LNCaP clone FGC (cell line): ENCODE measurements around the gene PARVB.

Experiments used
- DNase-seq: peaks from one replicate; pipeline ENCODE4 v3.0.0-alpha.2; 2011; ENCODE audit warnings: low read depth
- H3K4me3 ChIP-seq: 2 replicates; pipeline ENCODE4 v1.5.1; 2011; ENCODE audit warnings: mild to moderate bottlenecking, low read depth, low read length, control low read depth
- TF ChIP-seq, protein P1 (sequence below): IDR thresholded peaks from 2 replicates; pipeline ENCODE4 v1.5.1; 2012; ENCODE audit warnings: mild to moderate bottlenecking; ENCODE audit not compliant: control insufficient read depth, insufficient read depth; ENCODE audit errors: extremely low read depth

Gene PARVB

DNA sequence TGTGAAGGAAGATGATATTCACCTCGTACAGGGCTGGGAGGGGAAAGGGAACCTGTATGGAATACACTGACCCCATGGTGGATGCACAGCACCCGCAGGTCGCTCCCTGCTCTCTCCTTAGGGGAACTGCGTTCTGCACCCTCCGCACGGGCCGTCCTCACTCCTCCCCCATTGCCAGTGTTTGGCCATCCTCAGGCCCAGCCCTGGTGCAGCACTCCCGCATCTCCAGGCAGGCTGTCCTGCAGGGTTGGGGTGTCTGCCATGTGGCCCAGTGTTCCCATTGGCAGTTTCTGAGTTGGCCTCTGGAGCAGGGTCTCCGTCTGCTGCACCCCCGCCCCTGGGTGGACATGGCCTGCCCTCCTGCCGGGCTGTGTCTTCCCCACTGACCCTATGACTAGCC lies 137.6 kb downstream of the PARVB start:
- TF ChIP-seq, protein P1, sequence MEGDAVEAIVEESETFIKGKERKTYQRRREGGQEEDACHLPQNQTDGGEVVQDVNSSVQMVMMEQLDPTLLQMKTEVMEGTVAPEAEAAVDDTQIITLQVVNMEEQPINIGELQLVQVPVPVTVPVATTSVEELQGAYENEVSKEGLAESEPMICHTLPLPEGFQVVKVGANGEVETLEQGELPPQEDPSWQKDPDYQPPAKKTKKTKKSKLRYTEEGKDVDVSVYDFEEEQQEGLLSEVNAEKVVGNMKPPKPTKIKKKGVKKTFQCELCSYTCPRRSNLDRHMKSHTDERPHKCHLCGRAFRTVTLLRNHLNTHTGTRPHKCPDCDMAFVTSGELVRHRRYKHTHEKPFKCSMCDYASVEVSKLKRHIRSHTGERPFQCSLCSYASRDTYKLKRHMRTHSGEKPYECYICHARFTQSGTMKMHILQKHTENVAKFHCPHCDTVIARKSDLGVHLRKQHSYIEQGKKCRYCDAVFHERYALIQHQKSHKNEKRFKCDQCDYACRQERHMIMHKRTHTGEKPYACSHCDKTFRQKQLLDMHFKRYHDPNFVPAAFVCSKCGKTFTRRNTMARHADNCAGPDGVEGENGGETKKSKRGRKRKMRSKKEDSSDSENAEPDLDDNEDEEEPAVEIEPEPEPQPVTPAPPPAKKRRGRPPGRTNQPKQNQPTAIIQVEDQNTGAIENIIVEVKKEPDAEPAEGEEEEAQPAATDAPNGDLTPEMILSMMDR, result no peak
- H3K4me3 ChIP-seq, result no peak overlapping the region
- no peak for DNase-seq

GRCh38 chr22:44162960-44163359 lies 138.9 kb downstream of the PARVB start:
- TF ChIP-seq, protein P1, result no peak
- H3K4me3 ChIP-seq, result no peak overlapping the region
- no peak for DNase-seq

- no peak overlapping the region for H3K4me3 ChIP-seq
- TF ChIP-seq, protein P1, result no peak
- DNase-seq, result no peak
These were observed 139.4 kb downstream of the PARVB start for GRCh38 chr22:44163536-44163935.

DNA sequence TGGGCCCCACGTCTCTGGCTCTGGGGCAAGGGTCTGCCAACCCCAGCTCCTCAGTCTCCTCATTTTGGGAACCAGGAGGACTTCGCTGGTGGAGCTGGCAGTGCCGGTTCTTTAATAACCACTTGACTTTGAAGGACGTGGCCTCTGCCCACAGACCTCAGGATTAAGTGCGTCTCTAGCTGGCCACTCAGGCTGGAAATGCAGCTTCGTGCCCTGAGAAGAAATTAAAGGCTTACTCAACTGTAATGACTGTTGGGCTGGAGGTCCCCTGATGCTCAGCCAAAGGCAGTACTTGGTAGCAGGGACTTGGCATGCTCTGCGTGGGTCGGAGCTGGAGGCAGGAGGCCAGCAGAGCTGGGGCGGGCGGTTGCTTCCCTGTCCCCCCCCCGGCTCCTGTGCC lies 139.9 kb downstream of the PARVB start:
- TF ChIP-seq, protein P1, result no peak
- H3K4me3 ChIP-seq, result no peak overlapping the region
- DNase-seq, result no peak

GRCh38 chr22:44165286-44165874 lies 141.3 kb downstream of the PARVB start:
- no peak for DNase-seq
- TF ChIP-seq, protein P1, result no peak
- H3K4me3 ChIP-seq, result no peak overlapping the region

- no peak for DNase-seq
- TF ChIP-seq, protein P1, result no peak
These were observed 142.6 kb downstream of the PARVB start for GRCh38 chr22:44166498-44167276.

More at GRCh38 chr22:44166498-44167276, 142.6 kb downstream of the PARVB start:
- no peak overlapping the region for H3K4me3 ChIP-seq
